ENCODE measurements around the gene SYNE1. TPM values are rescaled to one million over a fixed set of nuclear protein-coding genes. Genes with fewer than 3 reads are reported as not detected.
"Not testable (repeated sequence)": the region's sequence is repeated elsewhere in the genome, so short reads cannot be mapped to it uniquely, and the experiment has no call there.

The SYNE1 gene
- total RNA-seq, 1 donor from 2014 or later, result 24.9 TPM

- H3K4me1 Mint-ChIP-seq, result no peaks in the 10 kb centered on the region
- H3K27ac Mint-ChIP-seq (ENCODE audit: unreplicated experiment), result no peak overlapping the region
- H3K27me3 Mint-ChIP-seq (ENCODE audit: low read depth), result no peaks in the 10 kb centered on the region
- TF ChIP-seq CTCF (conservative IDR thresholded peaks at IDR 0.05), result no peak
- no peaks in the 10 kb centered on the region for H3K9me3 Mint-ChIP-seq
- peaks cover 5% of the 10 kb centered on the region for H3K36me3 Mint-ChIP-seq (ENCODE audit: low read depth)
- no peak overlapping the region for H3K4me3 Mint-ChIP-seq
- DNase-seq (ENCODE audit: low read depth, low spot score), result no peak
Measured at GRCh38 chr6:152150196-152150595, 487.0 kb downstream of the SYNE1 start.

GRCh38 chr6:152148412-152148811 lies 488.8 kb downstream of the SYNE1 start:
- no peaks in the 10 kb centered on the region for H3K9me3 Mint-ChIP-seq
- no peak overlapping the region for H3K4me3 Mint-ChIP-seq
- no peaks in the 10 kb centered on the region for H3K27me3 Mint-ChIP-seq (ENCODE audit: low read depth)
- no peak for TF ChIP-seq CTCF (conservative IDR thresholded peaks at IDR 0.05)
- no peak overlapping the region for H3K27ac Mint-ChIP-seq (ENCODE audit: unreplicated experiment)
- peaks cover 5% of the 10 kb centered on the region for H3K36me3 Mint-ChIP-seq (ENCODE audit: low read depth)
- no peak for DNase-seq (ENCODE audit: low read depth, low spot score)
- no peaks in the 10 kb centered on the region for H3K4me1 Mint-ChIP-seq

- H3K4me3 Mint-ChIP-seq, result no peak overlapping the region
- H3K4me1 Mint-ChIP-seq, result no peaks in the 10 kb centered on the region
- H3K27me3 Mint-ChIP-seq (ENCODE audit: low read depth), result no peaks in the 10 kb centered on the region
- DNase-seq (ENCODE audit: low read depth, low spot score), result no peak
- peaks cover 5% of the 10 kb centered on the region for H3K36me3 Mint-ChIP-seq (ENCODE audit: low read depth)
- no peak for TF ChIP-seq CTCF (conservative IDR thresholded peaks at IDR 0.05)
- peak overlapping the region; percentile 2 for H3K27ac Mint-ChIP-seq (ENCODE audit: unreplicated experiment)
- no peaks in the 10 kb centered on the region for H3K9me3 Mint-ChIP-seq
Measured at GRCh38 chr6:152147269-152147668, 489.9 kb downstream of the SYNE1 start.

GRCh38 chr6:152146385-152146784 lies 490.8 kb downstream of the SYNE1 start:
- H3K4me1 Mint-ChIP-seq, result no peaks in the 10 kb centered on the region

GRCh38 chr6:152143359-152143758 lies 493.8 kb downstream of the SYNE1 start:
- TF ChIP-seq CTCF (conservative IDR thresholded peaks at IDR 0.05), result no peak
- Mint-ChIP-seq H3K4me1 (no peaks in the 10 kb centered on the region), H3K9me3 (no peaks in the 10 kb centered on the region), H3K27ac (ENCODE audit: unreplicated experiment) (no peak overlapping the region), H3K36me3 (ENCODE audit: low read depth) (no peaks in the 10 kb centered on the region), H3K4me3 (no peak overlapping the region), H3K27me3 (ENCODE audit: low read depth) (no peaks in the 10 kb centered on the region)
- DNase-seq (ENCODE audit: low read depth, low spot score), result no peak

More at GRCh38 chr6:152146385-152146784, 490.8 kb downstream of the SYNE1 start:
- DNase-seq (ENCODE audit: low read depth, low spot score), result no peak
- no peak for TF ChIP-seq CTCF (conservative IDR thresholded peaks at IDR 0.05)
- no peak overlapping the region for H3K4me3 Mint-ChIP-seq
- H3K27me3 Mint-ChIP-seq (ENCODE audit: low read depth), result no peaks in the 10 kb centered on the region
- H3K27ac Mint-ChIP-seq (ENCODE audit: unreplicated experiment), result no peak overlapping the region
- peaks cover 5% of the 10 kb centered on the region for H3K36me3 Mint-ChIP-seq (ENCODE audit: low read depth)
- H3K9me3 Mint-ChIP-seq, result no peaks in the 10 kb centered on the region

GRCh38 chr6:152142105-152142504 lies 495.1 kb downstream of the SYNE1 start:
- no peaks in the 10 kb centered on the region for H3K36me3 Mint-ChIP-seq (ENCODE audit: low read depth)
- TF ChIP-seq CTCF (conservative IDR thresholded peaks at IDR 0.05), result no peak
- no peak for DNase-seq (ENCODE audit: low read depth, low spot score)
- H3K27me3 Mint-ChIP-seq (ENCODE audit: low read depth), result no peaks in the 10 kb centered on the region
- H3K9me3 Mint-ChIP-seq, result no peaks in the 10 kb centered on the region
- H3K4me3 Mint-ChIP-seq, result no peak overlapping the region
- H3K4me1 Mint-ChIP-seq, result no peaks in the 10 kb centered on the region
- H3K27ac Mint-ChIP-seq (ENCODE audit: unreplicated experiment), result no peak overlapping the region

GRCh38 chr6:152138344-152138743 lies 498.8 kb downstream of the SYNE1 start:
- H3K36me3 Mint-ChIP-seq (ENCODE audit: low read depth); H3K27me3 Mint-ChIP-seq (ENCODE audit: low read depth); DNase-seq (ENCODE audit: low read depth, low spot score); H3K4me1 Mint-ChIP-seq; H3K4me3 Mint-ChIP-seq; H3K27ac Mint-ChIP-seq (ENCODE audit: unreplicated experiment); H3K9me3 Mint-ChIP-seq: not testable (repeated sequence)

All from neural crest cell (in vitro differentiated cells).